Endothelial cell of umbilical vein (primary cell): ENCODE data around the gene ZNF30.

Experiments
- CTCF ChIP-seq, 2 donors: IDR thresholded peaks; 1 replicate in 1 of 2; 2 replicates in 1 of 2; pipeline ENCODE4 v1.5.1; 2011; ENCODE audit warnings: low read length in 2 of 2, mild to moderate bottlenecking in 2 of 2, moderate library complexity in 2 of 2, control low read depth in 1 of 2, inconsistent platforms in 1 of 2, low read depth in 1 of 2; ENCODE audit not compliant: insufficient read depth in 1 of 2; ENCODE audit errors: extremely low read depth in 1 of 2
- POLR2AphosphoS5 ChIP-seq: IDR thresholded peaks from 2 replicates; pipeline ENCODE4 v1.6.1; 2012; ENCODE audit warnings: low read depth, mild to moderate bottlenecking, control low read depth, low read length, moderate library complexity; ENCODE audit not compliant: insufficient read depth

- no peak for TF ChIP-seq CTCF (IDR thresholded peaks at IDR 0.05; ENCODE audit: extremely low read depth in 1 of 2, insufficient read depth in 1 of 2, low read depth in 1 of 2, low read length in 2 of 2)
- TF ChIP-seq POLR2AphosphoS5 = no peak
These were observed 5.8 kb downstream of the ZNF30 start for GRCh38 chr19:34932494-34932893.
